ENCODE results near the gene VPS13D. TPM values are rescaled to one million over a fixed set of nuclear protein-coding genes. Genes with fewer than 3 reads are reported as not detected.

Gene VPS13D
- total and polyA plus RNA-seq, 2 of the 4 experiments (the other 2 are of a cell fraction): 9.0 to 16.3 TPM

DNA sequence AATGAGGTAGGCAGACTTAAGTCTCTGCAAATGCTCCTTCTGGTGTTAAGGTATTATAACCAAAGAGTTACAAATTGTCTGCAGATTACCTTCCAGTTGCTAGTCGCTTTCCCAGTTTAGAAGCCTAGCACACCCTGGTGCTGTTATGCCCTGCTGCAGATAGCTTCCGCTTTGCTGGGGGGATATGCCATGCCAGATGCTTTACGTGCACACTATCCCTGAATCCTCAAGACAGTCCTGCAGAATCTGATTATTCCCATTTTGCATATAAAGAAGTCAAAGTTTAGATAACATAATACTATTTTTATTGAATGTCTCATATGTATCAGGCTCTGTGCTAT lies 221.7 kb downstream of the VPS13D start:
- no peak overlapping the region for H3K4me2 ChIP-seq (ENCODE audit: low read depth, low read length)
- no peak overlapping the region for H2BK15ac ChIP-seq (ENCODE audit: low read depth, low read length)
- no peak overlapping the region for H3K23ac ChIP-seq (ENCODE audit: low read depth, low read length)
- no peak for DNase-seq
- in situ Hi-C loops (cut with MboI; ENCODE audit: low sequenced_read_pairs): no loop called here
- no peaks in the 10 kb centered on the region for H3K27me3 ChIP-seq (ENCODE audit: control insufficient read depth, insufficient read depth, low read length)
- dilution Hi-C loops (cut with HindIII; ENCODE audit: low sequenced_read_pairs, unreplicated experiment): no loop called here
- H3K9ac ChIP-seq (ENCODE audit: low read depth, low read length): no peak overlapping the region
- CTCF ChIA-PET: no interaction called here
- ATAC-seq (ENCODE audit: low read depth): no peak
- no peak overlapping the region for H3K14ac ChIP-seq (replicated peaks; ENCODE audit: low read depth, low read length)
- WGBS, 2 experiments (ENCODE audit: extremely low coverage in 2 of 2, insufficient read length in 1 of 2): 100% methylated on average over 2 of the region's 3 CpGs; no CpG with 5 or more reads in 1 of the 2 experiments
- no peak overlapping the region for H2BK5ac ChIP-seq (ENCODE audit: low read depth, low read length, poor library complexity, severe bottlenecking)
- H3K27ac ChIP-seq (ENCODE audit: insufficient read depth, low read length): no peak overlapping the region
- H4K5ac ChIP-seq (ENCODE audit: low read depth, low read length): no peak overlapping the region
- H3K4me3 ChIP-seq (ENCODE audit: insufficient read depth, low read depth, low read length): no peak overlapping the region
- 0 out of 2 replicates have a peak overlapping the region, but pooled peaks have one; percentile 22 for H3K4ac ChIP-seq (ENCODE audit: low read depth, low read length)
- peaks cover 28% of the 10 kb centered on the region for H3K9me1 ChIP-seq (ENCODE audit: insufficient read depth, low read length)
- POLR2A ChIA-PET (ENCODE audit: unreplicated experiment): no interaction called here
- H4K8ac ChIP-seq (ENCODE audit: low read depth in 2 of 2, low read length in 2 of 2): no peak overlapping the region
- no peaks in the 10 kb centered on the region for H4K20me1 ChIP-seq (ENCODE audit: insufficient read depth, low read length)
- BruUV-seq (replicated peaks): no TSS peak
- TF ChIP-seq CHD1 (IDR thresholded peaks at IDR 0.05; ENCODE audit: low read depth, low read length): no peak
- TF ChIP-seq RFX5 (IDR thresholded peaks at IDR 0.05; ENCODE audit: low read depth, low read length): no peak
- no peak for TF ChIP-seq FOS (IDR thresholded peaks at IDR 0.05; ENCODE audit: low read depth, low read length)
- TF ChIP-seq, protein P1, sequence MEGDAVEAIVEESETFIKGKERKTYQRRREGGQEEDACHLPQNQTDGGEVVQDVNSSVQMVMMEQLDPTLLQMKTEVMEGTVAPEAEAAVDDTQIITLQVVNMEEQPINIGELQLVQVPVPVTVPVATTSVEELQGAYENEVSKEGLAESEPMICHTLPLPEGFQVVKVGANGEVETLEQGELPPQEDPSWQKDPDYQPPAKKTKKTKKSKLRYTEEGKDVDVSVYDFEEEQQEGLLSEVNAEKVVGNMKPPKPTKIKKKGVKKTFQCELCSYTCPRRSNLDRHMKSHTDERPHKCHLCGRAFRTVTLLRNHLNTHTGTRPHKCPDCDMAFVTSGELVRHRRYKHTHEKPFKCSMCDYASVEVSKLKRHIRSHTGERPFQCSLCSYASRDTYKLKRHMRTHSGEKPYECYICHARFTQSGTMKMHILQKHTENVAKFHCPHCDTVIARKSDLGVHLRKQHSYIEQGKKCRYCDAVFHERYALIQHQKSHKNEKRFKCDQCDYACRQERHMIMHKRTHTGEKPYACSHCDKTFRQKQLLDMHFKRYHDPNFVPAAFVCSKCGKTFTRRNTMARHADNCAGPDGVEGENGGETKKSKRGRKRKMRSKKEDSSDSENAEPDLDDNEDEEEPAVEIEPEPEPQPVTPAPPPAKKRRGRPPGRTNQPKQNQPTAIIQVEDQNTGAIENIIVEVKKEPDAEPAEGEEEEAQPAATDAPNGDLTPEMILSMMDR (conservative IDR thresholded peaks at IDR 0.05; ENCODE audit: low read depth, low read length): no peak
- no peak for TF ChIP-seq SMC3 (IDR thresholded peaks at IDR 0.05; ENCODE audit: low read depth, low read length)
- TF ChIP-seq, protein P2, sequence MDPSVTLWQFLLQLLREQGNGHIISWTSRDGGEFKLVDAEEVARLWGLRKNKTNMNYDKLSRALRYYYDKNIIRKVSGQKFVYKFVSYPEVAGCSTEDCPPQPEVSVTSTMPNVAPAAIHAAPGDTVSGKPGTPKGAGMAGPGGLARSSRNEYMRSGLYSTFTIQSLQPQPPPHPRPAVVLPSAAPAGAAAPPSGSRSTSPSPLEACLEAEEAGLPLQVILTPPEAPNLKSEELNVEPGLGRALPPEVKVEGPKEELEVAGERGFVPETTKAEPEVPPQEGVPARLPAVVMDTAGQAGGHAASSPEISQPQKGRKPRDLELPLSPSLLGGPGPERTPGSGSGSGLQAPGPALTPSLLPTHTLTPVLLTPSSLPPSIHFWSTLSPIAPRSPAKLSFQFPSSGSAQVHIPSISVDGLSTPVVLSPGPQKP (IDR thresholded peaks at IDR 0.05; ENCODE audit: borderline replicate concordance, low read depth, low read length): no peak
- TF ChIP-seq CEBPB (IDR thresholded peaks at IDR 0.05; ENCODE audit: low read depth, low read length): no peak
- no peak for TF ChIP-seq BHLHE40 (IDR thresholded peaks at IDR 0.05; ENCODE audit: low read depth, low read length)
- no peaks in the 10 kb centered on the region for H3K9me3 ChIP-seq (ENCODE audit: control insufficient read depth, insufficient read depth, low read length)
- H3K36me3 ChIP-seq (ENCODE audit: control insufficient read depth, insufficient read depth, low read length): peaks cover 3% of the 10 kb centered on the region; the same call in 1 of the 2 replicates
- peaks cover 34% of the 10 kb centered on the region for H3K4me1 ChIP-seq (ENCODE audit: control insufficient read depth, insufficient read depth, low read length)
- no peak overlapping the region for H3K18ac ChIP-seq (ENCODE audit: low read depth, low read length)
- H2BK20ac ChIP-seq (ENCODE audit: low read depth, low read length): no peak overlapping the region
- H2BK120ac ChIP-seq (ENCODE audit: low read depth, low read length): no peak overlapping the region
- no peak overlapping the region for H2AK9ac ChIP-seq (replicated peaks; ENCODE audit: low read depth, low read length, poor library complexity)
- no peak overlapping the region for H2AFZ ChIP-seq (replicated peaks; ENCODE audit: low read length, poor library complexity)
- H3K79me1 ChIP-seq (ENCODE audit: low read depth in 1 of 2, low read length in 2 of 2): peaks cover 5 to 36% of the 10 kb centered on the region in 2 experiments; a peak in 2 of 4 replicates
- intact Hi-C loops (cut with micrococcal nuclease): no loop called here
- H2AK5ac ChIP-seq (ENCODE audit: low read depth, low read length): no peak overlapping the region
- H4K91ac ChIP-seq (ENCODE audit: insufficient read depth, low read depth, low read length): no peak overlapping the region
- no peak overlapping the region for H3K56ac ChIP-seq (ENCODE audit: extremely low read depth, insufficient read depth, low read length)
